ENCODE results near the gene CCDC187.

GRCh38 chr9:136336881-136337280 is 33.0 kb upstream of the CCDC187 start:
- no peak for TF ChIP-seq CTCF (conservative IDR thresholded peaks at IDR 0.05)
- TF ChIP-seq EZH2 (IDR thresholded peaks at IDR 0.05; ENCODE audit: low read depth), result no peak
